GM12875 (cell line): Measurements from ENCODE around the gene EIF4H.
A peak's percentile ranks its signal among the peaks of the same experiment; 100 is the strongest.

Source experiments
- H3K4me3 ChIP-seq: one replicate; pipeline ENCODE4 v1.5.1; 2011; ENCODE audit warnings: low read depth, low read length, control low read depth
- TF ChIP-seq, protein P1 (sequence below): IDR thresholded peaks from 2 replicates; pipeline ENCODE4 v1.5.1; 2011; ENCODE audit warnings: low read depth, mild to moderate bottlenecking, control low read depth, inconsistent platforms, low read length, moderate library complexity, borderline replicate concordance; ENCODE audit not compliant: insufficient read depth

Gene EIF4H

DNA sequence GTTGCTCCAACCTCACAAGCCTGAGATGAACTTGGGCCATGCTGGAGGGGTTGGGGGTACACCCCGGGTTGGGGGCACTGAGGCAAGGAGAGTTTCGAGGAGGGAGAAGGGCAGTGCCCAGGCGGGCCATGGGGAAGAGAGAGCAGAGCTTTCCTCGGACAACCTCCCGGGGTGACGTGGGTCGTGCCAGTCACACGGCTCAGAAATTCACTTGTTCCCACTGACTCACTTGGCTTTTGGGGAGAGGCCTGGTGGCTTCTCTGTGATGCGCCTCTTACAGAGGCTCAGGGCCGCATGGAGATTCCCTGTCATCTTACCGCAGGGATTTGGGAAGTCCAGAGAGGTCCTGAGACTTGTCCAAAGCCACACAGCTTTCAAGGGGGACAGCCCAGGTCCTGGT, 38.5 kb downstream of the EIF4H start:
- peak overlapping the region; percentile 93 for H3K4me3 ChIP-seq
- TF ChIP-seq, protein P1, sequence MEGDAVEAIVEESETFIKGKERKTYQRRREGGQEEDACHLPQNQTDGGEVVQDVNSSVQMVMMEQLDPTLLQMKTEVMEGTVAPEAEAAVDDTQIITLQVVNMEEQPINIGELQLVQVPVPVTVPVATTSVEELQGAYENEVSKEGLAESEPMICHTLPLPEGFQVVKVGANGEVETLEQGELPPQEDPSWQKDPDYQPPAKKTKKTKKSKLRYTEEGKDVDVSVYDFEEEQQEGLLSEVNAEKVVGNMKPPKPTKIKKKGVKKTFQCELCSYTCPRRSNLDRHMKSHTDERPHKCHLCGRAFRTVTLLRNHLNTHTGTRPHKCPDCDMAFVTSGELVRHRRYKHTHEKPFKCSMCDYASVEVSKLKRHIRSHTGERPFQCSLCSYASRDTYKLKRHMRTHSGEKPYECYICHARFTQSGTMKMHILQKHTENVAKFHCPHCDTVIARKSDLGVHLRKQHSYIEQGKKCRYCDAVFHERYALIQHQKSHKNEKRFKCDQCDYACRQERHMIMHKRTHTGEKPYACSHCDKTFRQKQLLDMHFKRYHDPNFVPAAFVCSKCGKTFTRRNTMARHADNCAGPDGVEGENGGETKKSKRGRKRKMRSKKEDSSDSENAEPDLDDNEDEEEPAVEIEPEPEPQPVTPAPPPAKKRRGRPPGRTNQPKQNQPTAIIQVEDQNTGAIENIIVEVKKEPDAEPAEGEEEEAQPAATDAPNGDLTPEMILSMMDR = no peak

DNA sequence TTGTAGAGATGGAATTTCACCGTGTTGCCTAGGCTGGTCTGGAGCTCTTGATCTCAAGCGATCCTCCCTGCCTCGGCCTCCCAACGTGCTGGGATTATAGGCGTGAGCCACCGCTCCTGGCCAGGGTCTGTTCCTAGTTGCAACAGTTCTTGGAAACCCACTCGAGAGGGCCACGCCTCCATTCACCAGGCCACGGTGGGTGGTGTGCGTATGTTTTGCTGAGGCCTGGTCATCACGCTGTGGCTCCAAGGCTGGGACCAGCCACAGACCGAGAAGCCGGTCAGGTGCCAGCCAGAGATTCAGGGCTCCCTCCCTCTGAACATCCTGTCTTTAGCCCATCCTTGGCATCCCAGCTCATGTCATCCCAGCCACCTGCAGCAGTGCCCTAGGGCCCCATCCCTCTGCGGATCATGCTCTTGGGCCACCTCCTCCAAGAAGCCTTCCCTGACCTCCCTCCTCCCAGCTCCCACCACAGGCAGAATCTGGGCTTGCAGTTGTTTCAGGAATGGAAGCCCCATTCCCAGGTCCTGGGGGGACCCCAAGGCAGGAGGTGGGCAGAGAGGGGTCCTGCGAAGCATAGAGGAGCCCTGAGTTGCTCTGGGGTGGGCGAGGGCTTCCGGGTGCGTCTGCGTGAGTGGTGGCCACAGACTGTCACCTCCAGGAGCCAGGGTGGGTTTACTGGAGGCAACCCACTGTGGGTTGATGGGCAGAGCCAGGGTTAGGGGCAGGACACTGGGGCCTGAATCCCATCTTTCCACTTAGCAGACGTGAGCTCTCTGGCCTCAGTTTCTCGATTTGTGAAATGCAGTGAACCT, 40.9 kb downstream of the EIF4H start:
- peak overlapping the region; percentile 39 for H3K4me3 ChIP-seq
- TF ChIP-seq, protein P1 = no peak

DNA sequence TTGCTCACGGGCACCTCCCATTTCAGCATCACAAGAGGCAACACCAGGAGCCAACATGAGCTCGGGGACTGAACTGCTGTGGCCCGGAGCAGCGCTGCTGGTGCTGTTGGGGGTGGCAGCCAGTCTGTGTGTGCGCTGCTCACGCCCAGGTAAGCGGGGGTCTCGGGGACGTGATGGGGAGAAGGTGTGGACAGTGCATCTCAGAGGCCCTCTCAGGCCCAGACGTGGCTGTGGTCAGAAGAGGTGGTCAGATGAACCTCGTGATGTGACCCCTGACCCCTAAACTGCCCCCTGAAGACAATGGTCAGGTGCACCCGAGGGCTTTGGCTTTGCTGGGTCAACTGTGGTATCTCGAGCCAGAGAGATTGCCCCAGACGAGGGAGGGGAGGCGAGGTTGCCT, 41.8 kb downstream of the EIF4H start:
- TF ChIP-seq, protein P1 = no peak
- peak overlapping the region; percentile 35 for H3K4me3 ChIP-seq

DNA sequence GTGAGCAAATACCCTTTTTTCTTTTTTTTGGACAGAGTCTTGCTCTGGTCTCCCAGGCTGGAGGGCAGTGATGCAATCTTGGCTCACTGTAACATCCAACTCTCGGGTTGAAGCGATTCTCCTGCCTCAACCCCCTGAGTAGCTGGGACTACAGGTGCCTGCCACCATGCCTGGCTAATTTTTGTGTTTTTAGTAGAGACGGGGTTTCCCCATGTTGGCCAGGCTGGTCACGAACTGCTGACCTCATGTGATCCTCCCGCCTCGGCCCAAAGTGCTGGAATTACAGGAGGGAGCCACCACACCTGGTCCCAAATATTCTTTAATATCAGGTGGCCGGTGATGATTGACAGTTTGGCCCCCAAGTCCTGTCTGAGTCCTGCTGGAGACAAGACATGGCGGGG, 42.2 kb downstream of the EIF4H start:
- no peak overlapping the region for H3K4me3 ChIP-seq

DNA sequence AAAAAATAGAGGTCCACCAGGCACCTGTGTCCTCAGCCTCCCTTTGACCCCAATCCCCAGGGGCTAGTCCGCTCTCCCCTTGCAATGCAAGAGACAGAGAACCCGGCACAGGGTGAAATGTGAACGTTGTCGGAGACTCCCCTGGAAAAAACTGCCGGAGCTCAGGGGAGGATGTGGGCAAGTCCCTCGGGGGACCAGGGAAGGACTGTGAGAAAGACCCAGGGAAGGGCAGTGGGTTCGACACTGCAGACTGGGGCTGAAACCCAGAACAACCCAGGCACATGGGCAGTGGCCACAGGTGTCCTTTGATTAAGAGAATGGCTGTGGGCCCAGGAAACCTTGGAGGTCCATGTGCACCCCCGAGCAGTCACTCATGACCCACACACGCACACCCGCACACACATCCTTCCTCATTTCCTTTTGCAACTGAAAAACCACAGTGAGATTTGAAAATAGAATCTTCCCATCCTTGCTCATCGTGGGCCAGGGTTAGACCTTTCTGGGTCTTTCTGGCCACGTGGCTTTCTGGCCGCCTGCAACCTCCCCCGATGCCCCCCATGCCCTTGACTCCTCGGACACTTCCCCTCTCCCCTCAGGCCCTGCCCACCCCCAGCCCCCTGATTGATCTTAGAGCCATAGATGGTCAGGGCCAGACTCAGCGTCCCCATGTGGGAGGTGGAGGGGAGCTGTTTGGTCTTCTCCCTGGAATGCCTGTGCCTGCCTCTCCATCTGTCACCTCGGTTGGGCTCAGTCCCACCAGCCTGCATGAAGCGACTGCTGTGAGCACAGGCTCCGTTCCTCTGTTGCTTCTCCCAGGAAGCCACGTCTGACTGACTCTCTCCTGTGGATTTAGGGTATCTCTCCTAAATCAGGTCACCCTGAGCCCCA, 43.5 kb downstream of the EIF4H start:
- H3K4me3 ChIP-seq = no peak overlapping the region
- TF ChIP-seq, protein P1 = no peak

More for the DNA sequence above, 42.2 kb downstream of the EIF4H start:
- TF ChIP-seq, protein P1 = no peak

DNA sequence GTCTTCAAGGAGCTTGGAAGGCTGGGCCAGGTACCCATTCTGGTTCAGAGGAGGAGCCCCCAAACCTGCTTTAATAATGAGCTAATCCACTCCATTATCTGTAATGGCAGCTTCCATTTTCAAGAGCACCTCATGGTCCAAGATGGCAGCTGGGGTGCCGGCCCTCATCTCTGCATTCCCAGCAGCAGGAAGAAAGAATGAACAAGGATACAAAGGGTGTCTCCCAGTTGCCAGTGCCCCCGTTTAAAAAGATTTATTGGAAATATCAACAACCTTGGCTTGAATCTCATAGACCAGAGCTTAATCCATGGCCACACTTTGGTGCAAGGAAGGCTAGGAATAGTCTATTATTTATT, 44.2 kb downstream of the EIF4H start:
- no peak overlapping the region for H3K4me3 ChIP-seq
- TF ChIP-seq, protein P1 = no peak
